Stimulated activated CD4-positive, alpha-beta T cell treated with anti-CD3 and anti-CD28 coated beads, Interleukin-1b, Interleukin-23, amount 100 ng/mL, for 4 hours (primary cell): ENCODE measurements around the gene KLHL33.

Source experiments
- DNase-seq, 2 donors: peaks; one replicate each; pipeline ENCODE4 v3.0.0-alpha.2; 2020; ENCODE audit warnings: low read depth in 2 of 2

KLHL33 gene, protein sequence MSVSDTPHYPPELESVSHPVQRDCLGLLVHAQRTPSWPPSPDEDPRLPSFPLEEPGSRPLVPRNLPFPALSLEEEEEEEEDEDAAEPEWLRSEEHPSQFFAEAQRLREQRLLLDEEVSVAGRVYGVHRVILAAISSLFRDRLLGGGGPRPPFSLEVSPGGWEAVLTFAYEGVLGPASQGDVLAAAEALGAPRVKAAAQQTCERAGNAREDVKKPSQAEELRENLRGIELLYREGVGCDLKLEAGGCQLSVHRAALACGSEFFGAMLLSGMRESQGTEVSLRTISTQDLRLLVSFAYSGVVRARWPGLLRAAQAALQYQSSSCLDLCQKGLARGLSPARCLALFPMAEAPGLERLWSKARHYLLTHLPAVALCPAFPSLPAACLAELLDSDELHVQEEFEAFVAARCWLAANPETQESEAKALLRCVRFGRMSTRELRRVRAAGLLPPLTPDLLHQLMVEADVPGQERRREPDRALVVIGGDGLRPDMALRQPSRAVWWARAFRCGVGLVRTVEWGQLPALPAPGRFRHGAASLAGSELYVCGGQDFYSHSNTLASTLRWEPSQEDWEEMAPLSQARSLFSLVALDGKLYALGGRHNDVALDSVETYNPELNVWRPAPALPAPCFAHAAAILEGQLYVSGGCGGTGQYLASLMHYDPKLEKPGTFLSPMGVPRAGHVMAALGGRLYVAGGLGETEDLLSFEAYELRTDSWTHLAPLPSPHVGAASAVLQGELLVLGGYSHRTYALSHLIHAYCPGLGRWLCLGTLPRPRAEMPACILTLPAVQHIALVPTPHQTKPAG

DNA sequence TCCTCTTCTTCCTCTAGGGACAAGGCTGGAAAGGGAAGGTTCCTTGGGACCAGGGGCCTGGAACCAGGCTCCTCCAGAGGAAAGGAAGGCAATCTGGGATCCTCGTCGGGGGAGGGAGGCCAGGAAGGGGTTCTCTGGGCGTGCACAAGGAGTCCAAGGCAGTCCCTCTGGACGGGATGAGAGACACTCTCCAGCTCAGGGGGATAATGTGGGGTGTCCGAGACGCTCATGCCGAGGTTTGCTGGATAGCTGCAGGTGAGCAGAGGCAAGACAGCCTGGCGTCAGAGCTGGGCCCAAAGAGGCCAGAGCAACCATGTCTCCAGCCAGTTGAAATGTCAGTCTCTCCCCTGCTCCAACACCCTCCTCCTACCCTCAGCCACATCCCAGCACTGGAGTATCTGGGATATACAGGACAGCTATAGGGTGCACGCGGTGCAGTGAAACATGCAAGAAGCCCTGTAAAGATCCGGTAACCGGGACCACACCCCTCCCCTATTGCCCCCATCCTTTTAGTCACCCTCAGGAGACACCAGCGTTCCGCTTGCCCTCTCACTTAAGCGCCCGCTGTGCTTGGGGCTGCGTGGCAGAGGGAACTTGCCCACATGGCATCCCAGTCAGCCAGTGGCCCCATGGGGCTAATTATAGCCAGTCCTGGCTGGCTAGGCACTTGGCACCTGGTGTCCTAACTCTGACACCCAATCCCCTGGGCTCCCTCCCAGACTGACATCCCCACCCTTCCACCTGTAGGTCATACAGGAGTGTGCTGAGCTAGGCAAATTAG is at the start of gene KLHL33:
Gene KLHL33, minus strand, starts transcription at position 585 of the 781 bp plus-strand sequence. Its CDS starts 355 bp downstream, at position 230.
- DNase-seq: no peak

DNA sequence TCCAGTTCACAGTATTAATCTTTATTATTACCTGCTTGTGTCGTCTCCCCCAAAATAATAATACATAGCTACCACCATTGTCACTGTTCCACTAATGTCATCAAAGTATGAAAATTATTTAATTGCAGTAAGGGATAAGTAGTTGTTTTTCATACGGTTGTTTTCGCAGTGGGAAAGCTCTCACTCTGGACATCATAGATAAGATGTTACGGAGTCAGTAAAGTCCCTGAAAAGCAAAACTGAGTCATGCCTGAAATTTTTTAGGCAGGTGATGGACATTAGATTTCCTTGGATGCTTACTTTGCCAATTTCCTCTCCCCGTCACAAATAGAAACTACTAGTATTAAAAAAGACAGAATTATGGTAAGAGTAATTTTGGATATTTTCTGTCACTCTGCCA is 46.4 kb upstream of the KLHL33 start:
- DNase-seq: no peak

DNA sequence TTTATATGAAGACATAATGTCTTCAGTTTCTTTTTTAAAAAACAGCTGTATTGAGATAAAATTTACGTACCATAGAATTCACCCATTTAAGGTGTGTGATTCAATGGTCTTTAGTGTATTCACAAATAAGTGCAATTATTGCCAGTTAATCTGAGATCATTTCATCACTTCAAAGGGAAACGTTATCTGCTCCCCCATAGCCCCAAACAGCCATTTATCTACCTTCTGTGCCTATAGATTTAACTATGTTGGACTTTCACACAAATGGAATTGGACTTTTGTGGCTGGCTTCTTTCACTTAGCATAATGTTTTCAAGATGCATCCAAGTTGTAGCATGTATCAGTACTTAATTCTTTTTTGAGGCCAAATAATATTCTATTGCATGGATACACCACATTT is 42.9 kb upstream of the KLHL33 start:
- DNase-seq: no peak

DNA sequence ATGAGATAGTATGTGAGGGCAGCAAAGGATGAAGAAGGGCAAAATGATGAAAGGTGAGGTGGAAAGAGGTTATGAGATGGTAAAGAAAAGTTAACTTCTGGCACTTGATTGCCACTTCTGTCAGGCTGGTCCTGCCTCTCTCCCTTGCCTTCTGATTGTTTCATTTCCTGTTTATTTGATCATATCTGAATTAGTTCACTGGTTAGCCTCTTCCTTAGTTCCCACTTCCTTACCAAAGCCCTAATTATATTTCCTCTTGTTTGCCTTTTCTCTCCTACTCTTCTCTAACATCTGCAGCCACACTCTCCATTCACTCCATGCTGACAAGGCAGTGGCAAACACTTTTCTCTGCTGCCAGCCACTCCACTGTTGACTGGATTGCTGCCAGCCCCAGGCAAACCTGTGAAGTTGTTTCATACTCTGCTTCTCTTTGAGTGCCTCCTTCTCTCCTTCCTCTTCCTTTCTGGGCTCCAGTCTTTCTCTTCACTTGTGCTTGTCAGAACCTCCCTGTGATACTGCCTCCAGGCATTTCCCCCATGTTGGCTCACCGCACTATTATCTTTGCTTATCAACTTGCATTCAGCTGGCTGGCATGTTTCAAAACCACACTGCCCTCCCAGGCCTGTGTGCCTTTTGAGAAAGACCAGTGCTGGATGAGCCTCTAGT is 41.4 kb upstream of the KLHL33 start:
- DNase-seq: no peak

DNA sequence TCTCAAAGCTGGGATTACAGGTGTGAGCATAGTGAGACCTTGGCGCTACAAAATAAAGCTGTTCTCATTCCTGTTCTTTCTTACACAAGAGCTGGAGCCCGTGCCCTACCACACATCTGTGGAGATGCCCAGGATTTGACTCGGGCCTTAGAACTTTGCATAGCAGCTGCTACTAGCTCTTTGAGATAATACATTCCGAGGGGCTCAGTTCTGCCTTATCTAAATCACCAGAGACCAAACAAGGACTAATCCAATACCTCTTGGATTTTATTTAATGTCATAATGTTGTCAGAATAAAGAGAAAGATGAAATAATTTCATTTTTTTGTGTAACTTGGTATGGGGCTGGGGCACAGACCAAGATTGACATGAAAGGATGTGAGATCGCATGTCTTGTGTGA is 40.8 kb upstream of the KLHL33 start:
- DNase-seq: no peak

DNA sequence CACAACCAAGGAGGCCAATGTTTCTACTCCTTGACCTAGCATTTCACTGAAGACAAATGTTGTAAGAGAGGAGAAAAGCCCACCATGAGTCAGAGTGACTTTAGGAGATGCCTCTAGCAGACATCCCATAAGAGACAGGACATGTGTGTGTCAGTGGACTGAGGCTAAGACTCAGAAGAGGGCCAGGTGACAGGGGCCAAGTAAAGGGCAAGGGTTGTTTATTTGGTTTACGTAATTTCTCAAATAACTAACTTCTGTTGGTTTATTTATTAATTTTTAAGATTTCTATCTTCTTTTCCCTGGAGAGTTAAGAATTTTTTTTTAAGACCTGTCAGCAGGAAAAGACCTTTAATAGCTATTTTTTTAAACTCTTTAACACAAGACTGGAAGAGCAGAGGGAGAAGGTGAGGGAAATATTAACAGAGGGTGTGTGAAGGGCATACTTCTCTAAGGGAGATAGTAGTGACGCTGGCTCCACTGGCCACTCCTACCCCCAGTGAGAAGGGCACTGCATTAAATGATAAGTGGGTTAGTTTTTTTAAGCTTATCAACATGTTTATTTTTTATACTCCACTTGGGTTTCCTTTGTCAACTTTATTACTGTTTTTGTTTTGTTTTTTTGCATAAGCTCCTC is 36.7 kb upstream of the KLHL33 start:
- DNase-seq: no peak

DNA sequence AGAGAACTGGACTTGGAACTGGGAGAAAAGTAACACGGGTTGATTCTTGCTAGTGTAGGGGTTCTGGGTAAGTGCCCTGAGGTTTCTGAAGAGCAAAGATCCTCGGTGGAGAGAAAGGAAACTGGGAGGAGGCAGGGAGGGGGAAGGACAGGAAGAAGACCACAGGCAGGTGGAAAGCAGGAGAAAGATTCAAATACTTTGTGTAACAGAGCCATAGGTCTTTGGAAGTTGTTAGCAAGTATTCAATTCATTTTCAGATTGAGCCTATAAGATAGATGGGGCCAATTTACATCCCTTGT is 34.6 kb upstream of the KLHL33 start:
- DNase-seq: no peak

DNA sequence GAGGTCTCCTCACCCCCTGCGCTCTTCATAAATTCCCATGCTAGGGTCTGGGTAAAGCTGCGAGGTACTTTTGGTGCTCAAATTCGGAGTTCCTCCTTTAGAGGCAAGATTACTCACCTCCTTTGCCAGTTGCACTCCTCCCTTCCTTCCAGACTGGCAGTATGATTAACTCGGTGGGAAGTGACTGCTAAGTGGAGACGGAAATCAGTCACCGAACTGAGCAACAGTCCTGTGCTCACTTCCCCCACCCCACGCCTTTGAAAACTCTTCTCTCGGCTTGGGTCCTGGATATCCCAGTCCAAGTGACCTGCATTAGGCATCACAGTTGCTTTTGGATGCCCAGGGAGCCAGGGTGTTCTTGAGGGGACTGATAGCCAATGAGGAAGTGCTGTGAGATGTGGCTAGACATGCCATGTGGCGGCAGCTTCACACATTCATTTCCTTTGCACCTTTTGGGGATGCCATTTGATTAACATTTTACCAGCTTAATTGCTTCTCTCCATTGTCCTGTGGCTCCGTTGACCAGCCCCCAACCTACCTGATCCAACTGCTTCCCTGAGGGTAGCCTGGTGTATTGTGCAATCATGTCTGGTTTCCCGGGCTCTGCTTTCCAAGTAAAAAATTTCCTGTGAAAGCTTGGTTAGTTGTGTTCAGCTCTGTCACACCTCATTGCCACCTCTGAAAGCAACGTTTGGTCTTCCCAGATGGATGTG is 34.1 kb upstream of the KLHL33 start:
- peak; percentile 29 to 45 for DNase-seq

DNA sequence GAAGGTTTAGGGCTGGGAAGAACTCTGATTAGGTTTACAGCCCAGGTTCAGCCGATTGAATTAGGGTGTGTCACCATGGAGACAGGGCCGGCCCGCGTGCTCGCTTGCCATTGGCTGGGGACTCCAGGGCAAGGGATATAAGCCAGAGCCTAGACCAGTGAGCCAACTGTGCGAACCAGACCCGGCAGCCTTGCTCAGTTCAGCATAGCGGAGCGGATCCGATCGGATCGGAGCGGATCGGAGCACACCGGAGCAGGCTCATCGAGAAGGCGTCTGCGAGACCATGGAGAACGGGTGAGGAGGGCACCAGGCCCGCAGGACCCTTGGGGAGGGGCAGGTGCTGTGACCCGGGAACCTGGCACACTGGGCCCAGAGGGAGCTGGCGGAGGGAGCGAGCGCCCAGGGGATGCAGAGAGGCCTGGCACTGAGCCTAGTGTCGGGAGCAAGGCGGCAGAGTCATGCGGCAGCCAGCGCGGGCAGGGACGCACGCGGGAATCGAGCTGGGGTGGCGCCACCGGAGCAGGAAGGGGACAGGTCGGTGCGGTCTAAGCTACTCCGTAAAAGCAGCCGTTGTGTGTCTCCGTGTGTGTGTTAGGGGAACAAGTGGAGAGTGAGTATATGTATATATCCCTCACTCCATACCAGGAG is 33.4 kb upstream of the KLHL33 start, which contains the start of gene PNP:
Gene PNP, plus strand, starts transcription at position 165 of the 648 bp plus-strand sequence. Its CDS starts 119 bp downstream, at position 284.
- DNase-seq: peak; percentile 76 to 84

DNA sequence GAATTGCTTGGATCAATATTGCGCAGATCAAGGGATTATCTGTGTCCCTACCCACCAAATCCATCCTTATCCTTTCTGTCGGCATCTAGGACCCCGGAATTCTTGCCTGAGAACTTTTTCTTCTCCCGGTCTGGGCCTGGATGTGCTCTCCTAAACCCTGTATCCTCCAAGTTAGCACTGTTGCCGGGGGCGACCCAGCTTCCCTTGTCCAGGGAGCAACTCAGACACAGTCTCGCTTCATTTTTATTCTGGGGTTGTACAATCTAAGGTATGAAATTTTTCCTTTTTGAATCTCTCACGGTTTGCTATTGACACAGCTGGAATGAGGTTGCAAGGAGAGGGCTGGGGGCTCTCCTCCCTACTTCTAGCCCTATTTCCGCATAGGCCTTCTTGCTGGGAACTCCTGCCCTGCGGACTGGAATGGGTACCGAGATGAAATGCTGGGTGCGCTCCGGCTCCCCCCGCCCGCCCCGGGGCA is 32.8 kb upstream of the KLHL33 start:
- no peak for DNase-seq

DNA sequence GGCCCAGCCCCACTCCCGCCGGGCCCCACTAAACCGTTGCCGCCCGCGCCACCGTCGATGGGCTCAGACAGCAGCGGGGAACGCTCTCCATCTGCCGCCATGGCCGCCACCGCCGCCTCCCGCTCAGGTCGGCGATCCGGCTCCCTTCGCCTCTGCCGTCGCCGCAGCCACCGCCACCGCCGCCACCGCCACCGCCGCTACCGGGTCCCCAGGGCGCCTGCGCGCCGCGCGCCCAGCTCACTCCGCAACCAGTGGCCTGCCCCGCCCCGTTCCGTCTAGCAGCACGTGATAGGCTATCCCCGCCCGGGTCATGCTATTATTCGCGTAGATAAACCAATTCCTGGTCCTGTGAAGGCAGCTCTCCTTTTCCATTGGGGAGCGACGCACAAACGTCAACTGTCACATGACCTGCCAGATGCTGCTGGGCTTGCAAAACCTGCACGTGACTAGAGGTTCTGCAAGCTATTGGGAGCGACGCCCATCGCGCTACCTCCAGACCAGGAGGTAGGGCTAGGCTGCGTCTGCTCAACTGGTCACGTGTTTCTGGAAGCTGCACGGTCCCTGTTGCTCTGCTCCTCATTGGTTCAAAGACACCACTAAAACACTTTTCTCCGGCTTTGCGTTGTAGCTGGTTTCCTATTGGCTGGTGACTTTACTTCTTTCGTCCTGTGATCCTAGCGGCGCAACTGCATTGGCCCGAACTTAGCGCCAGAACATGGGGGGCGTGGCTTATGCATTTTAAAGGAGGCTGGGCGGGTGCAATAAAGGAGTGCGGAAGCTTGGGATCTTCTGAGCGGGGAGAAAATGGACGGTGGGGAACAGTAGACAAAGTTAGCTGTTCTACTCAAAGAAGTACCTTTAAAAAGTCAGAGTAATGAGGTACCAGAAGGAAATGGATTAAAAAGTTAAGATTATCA is 25.5 kb upstream of the KLHL33 start, which contains the start of gene PIP4P1:
Gene PIP4P1, minus strand, starts transcription at position 210 of the 917 bp plus-strand sequence. Its CDS starts 109 bp downstream, at position 101.
- DNase-seq: peak; percentile 95

DNA sequence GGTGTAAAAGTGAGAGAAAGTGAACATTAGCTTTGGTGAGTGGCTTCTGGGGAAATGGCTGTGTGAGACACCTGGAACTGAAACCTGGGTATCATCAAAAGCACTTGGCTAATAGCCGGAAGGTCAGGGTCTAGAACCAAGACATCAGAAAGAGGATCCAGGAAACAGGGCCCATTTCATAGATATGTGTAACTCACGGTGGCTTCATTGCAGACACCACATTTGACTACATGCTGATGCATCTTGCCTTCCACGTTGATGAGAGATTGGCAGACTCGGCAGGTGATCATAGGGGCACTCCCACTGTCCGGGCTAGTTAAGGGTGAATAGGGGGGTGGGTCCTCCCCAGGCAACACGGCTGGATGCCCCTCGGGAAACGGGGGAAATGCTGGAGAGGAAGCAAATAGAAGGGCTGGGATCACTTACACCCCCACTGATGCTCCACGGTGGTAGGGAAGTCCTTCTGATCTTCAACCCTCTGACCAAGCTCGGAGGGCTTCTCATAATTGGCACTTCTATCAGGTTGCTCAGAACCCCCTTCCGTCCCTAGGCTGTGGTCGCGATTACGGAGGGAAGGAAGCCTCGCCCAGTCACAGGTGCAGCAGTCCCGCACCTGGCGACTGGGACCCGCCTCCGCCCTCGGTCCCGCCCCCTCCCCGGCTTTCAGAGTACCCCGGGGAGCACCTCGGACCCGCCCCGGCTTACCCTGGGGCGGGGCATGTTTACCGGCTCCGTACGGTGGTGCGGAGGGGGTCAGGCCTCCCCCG is 24.7 kb upstream of the KLHL33 start:
- DNase-seq: peak; percentile 35 to 45

DNA sequence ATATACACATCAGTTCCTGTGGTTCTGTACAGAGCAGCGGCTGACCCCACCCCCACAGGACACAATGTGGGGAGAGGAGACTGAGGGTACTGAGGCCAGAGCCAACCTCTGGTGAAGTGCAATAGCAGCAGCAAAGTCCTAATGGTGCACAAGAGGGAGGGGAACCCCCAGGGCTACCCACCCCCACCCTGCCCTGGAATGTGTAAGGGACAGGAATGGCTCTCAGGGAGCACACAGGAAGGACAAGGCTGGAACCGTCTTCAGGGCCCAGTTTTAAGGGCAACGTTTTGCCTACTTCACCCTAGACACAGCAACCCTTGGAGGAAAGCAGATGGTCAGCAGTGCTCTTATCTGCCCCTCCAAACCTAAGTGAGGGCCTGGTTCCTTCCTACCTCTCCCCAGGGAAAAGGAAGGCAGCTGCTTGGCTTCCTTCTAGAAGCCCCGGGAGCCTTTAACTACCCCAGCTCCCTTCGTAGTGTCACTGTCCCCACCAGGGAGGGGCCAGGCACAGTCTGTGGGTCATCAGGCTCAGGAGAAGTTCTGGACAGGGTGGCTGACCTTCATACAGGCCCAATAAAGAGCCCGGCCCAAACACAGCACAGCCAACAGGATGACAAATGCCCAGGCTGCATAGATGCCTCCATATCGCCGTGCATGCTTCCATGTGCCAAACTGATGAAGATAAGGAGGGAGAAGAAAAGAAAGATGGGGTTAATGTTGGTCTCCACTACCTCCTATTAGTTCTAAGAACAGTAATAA is 22.2 kb upstream of the KLHL33 start:
- DNase-seq: no peak

DNA sequence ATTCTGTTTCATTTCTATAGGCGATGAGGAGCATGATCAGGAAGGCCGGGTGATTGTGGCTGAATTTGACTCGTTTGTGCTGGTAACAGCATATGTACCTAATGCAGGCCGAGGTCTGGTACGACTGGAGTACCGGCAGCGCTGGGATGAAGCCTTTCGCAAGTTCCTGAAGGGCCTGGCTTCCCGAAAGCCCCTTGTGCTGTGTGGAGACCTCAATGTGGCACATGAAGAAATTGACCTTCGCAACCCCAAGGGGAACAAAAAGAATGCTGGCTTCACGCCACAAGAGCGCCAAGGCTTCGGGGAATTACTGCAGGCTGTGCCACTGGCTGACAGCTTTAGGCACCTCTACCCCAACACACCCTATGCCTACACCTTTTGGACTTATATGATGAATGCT is 21.0 kb upstream of the KLHL33 start:
- no peak for DNase-seq

DNA sequence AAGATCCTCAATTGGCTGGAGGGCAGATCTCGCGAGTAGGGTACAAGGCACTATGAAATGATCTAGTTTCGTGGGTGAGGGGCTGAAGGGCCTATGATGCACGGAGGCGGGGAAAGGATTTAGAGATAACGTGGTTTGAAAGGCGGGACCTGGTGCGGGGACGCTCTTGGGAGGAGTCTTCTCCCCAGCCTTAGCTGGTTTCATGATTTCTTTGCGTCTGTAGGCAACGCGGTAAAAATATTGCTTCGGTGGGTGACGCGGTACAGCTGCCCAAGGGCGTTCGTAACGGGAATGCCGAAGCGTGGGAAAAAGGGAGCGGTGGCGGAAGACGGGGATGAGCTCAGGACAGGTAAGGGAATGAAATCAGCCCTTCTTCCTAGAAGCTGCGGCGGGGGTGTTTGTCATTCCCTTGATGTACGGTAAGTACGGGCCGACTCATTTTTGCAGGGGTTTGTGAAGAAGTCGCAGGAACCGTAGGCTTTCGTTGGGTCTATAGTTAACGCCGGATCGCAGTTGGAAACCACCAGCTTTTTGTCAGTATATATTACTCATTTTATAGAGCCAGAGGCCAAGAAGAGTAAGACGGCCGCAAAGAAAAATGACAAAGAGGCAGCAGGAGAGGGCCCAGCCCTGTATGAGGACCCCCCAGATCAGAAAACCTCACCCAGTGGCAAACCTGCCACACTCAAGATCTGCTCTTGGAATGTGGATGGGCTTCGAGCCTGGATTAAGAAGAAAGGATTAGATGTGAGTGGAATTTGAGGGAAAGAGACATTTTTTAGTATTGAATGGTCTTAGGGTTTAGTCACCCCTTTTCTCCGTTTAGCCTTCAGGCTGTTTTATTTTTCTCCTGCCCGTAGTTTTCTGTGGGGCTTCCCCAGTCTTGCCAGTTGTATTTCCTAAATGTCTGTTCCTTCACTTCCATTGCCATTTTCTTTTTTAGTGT is 19.7 kb upstream of the KLHL33 start:
- DNase-seq: peak in 1 of 2 donors; percentile 34
